Sigmoid colon (tissue), 4 donors: ENCODE measurements around the gene MLN.

ENCODE experiments used
- CTCF ChIP-seq, 4 experiments: fragments of 450-650 bp in 3 of 4; fragments of 200-600 bp in 1 of 4; IDR thresholded peaks; one replicate each; pipeline ENCODE4 v1.5.1; 2016 to 2019; ENCODE audit warnings: antibody characterized with exemption in 4 of 4, mild to moderate bottlenecking in 3 of 4, moderate library complexity in 2 of 4
- POLR2A ChIP-seq, 2 donors: fragments of 450-650 bp; IDR thresholded peaks; one replicate each; pipeline ENCODE4 v1.6.1; 2016; ENCODE audit warnings: antibody characterized with exemption in 2 of 2, mild to moderate bottlenecking in 2 of 2, moderate library complexity in 2 of 2
- POLR2AphosphoS5 ChIP-seq, 4 donors: sonication (generic); formaldehyde crosslinking; IDR thresholded peaks; one replicate each; pipeline ENCODE4 v1.6.1; 2017; ENCODE audit warnings: antibody characterized with exemption in 4 of 4

GRCh38 chr6:33822575-33823395 is 19.0 kb upstream of the MLN start:
- TF ChIP-seq POLR2A (IDR thresholded peaks at IDR 0.05) (no peak), POLR2AphosphoS5 (IDR thresholded peaks at IDR 0.05) (no peak), CTCF (IDR thresholded peaks at IDR 0.05) (no peak)
